GM21515 (cell line): ENCODE data around the gene DNAH14.
"Not testable (repeated sequence)": the region's sequence is repeated elsewhere in the genome, so short reads cannot be mapped to it uniquely, and the experiment has no call there.

Source experiments
- ATAC-seq: cut with Tn5 transposase; IDR thresholded peaks from one replicate; pipeline ENCODE4 v1.9.1; 2021; ENCODE audit not compliant: unreplicated experiment

DNAH14 gene

GRCh38 chr1:225335098-225335778 lies 405.8 kb downstream of the DNAH14 start:
- not testable (repeated sequence) for ATAC-seq

GRCh38 chr1:225338545-225338944 lies 409.1 kb downstream of the DNAH14 start:
- no peak for ATAC-seq

DNA sequence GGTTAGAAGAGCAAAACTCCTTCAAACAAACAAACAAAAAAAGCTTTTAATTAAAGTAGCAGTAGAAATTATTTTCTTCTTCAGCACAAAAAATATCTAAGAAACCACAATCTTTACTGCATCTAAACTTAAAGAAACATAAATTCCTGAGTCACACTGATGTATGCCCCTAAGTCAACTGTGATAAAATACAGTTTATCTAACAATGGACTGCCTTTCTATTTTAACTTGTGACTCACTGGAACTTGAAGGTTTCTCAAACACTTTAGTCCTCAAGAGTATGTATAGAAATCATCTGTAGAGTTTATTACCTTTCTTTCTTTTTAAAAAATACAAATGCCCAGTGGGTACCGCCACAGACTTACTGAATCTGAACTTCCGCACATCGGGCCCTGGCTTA lies 412.2 kb downstream of the DNAH14 start:
- no peak for ATAC-seq

GRCh38 chr1:225342695-225343094 lies 413.2 kb downstream of the DNAH14 start:
- ATAC-seq = no peak

- ATAC-seq = no peak
These were observed 414.1 kb downstream of the DNAH14 start for GRCh38 chr1:225343618-225344017.

DNA sequence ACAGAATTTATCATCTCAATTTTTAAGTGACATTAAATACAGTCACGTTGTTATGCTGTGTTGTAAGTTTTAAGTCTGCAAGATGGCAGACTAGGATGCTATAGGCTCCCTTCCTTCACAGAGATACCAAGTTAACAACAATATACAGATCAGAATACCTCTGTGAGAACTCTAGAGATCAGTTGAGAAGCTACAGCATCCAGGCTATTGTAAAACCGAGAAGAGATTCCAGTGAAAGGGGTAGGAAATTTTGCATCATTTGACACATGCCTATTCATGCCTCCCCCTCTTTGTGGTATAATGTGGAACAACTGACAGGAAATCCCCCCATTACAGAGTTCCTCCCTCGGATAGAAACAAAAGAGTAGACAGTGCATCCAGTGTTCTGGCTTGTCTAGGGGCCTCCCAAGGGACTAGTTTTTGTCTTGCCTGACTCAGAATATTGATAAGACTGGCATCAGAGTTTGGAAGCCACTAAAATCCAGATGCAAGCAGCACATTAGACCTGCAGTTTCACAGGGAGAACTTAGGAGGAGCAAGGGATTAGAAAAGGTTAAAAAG lies 417.7 kb downstream of the DNAH14 start:
- ATAC-seq = no peak

DNA sequence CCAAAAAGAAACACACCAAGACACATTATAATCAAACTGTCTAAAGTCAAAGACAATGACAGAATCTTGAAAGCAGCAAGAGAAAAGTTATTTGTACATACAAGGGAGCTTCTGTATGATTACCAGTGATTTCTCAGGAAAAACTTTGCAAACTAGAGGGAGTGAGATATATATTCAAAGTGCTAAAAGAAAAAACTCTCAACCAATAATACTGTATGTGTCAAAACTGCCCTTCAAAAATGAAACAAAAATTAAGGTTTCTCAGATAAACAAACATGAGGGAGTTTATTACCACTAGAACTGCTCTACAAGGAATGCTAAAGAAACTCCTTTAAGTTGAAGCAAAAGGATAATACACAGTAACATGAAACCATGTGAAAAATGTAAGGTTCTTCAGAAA lies 418.9 kb downstream of the DNAH14 start:
- no peak for ATAC-seq

- no peak for ATAC-seq
These were observed 420.4 kb downstream of the DNAH14 start for GRCh38 chr1:225349826-225350225.

DNA sequence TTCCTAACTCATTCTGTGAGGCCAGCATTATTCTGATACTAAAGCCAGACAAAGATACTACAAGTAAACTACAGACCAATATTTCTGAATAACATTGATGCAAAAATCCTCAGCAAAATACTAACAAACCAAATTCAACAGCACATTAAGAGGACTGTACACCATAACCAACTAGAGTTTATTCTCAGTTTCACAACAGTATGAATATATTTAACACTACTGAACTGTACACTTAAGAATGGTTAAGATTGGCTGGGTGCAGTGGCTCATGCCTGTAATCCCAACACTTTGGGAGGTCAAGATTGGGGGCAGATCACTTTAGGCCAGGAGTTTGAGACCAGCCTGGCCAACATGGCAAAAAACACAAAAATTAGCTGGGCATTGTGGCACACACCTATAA lies 421.4 kb downstream of the DNAH14 start:
- ATAC-seq = no peak

- no peak for ATAC-seq
These were observed 425.4 kb downstream of the DNAH14 start for GRCh38 chr1:225354906-225355305.

DNA sequence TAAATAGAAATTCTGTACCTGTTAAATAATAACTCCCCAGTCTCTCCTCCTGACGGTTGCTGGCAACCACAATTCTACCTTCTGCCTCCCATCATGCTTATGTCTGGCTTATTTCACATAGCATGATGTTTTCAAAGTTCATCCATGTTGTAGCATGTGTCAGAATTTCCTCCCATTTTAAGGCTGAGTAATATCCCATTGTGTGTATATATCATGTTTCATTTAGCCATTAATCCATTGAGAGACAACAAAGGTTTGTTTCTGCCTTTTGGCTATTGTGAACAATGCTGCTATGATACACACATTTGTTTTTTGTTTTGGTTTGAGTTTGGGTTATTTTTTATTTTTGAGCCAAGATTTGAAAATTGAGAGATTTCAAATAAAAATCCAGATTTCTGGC lies 426.4 kb downstream of the DNAH14 start:
- no peak for ATAC-seq

DNA sequence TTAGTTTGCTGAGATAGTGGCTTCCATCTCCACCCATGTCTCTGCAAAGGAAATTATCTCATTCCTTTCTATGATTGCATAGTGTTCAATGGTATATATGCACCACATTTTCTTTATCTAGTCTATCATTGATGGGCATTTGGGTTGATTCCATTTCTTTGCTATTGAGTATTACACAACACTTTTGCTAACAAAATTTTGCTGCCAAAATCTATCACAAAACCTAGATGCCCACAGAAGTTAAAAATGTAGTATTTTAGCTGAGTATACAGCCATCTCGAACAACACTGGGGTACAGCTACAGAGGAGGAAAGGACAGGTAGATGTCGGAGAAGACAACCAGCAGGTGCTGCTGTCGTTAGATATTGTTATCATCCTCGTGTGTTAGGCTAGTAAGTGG lies 430.6 kb downstream of the DNAH14 start:
- no peak for ATAC-seq

DNA sequence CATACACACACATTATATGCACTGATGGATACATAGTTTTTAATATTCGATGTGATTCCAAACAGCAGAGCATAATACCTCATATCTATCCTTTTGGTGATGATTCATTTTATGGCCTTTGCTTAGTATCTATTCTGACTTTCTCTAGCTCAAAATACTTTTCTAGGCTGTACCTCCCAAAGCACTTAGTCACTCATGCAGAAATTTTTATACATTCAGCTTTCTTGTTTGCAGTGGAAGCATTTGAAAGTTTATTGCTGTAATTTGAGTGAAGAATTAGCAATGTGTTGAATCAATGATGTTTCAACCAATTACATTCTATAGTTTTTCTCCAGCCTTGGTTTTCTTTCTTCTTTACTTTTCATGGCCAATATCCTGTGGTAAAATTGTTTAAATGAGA lies 431.7 kb downstream of the DNAH14 start:
- no peak for ATAC-seq

DNA sequence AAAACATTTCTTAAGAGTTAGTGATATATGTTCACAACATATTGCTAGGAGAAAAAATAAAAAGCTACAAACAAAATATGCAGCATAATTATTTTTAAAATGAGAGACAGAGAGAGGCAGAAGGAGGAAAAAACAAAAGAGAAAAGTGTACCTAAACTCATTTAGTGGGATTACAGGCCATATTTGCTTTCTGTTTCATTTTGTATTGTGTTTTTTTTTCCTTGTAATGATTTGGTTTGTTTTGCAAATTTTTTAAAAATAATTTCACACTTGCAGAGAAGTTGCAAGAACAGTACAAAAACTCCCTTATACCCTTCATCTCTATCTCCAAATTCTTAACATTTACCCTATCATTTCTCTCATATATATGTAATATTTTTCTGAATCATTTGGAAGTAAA lies 433.3 kb downstream of the DNAH14 start:
- no peak for ATAC-seq

- ATAC-seq = no peak
These were observed 435.0 kb downstream of the DNAH14 start for GRCh38 chr1:225364439-225364838.

DNA sequence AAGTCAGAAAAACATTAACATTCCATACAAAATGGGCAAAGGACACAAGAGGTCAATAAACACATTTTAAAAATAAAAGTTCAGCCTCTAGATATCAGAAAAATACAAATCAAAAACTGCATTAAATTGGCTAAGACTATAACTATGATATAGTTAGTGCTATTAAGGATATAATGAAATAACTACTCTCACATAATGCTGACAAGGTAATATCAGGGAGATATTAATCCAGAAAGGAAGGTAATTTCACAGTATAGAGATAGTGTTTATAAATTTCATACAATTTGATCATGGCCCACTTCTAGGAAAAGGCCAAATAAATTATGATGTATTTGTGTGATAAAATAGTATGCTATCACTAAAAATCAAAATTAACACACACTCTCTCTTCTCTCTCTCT lies 436.5 kb downstream of the DNAH14 start:
- no peak for ATAC-seq

DNA sequence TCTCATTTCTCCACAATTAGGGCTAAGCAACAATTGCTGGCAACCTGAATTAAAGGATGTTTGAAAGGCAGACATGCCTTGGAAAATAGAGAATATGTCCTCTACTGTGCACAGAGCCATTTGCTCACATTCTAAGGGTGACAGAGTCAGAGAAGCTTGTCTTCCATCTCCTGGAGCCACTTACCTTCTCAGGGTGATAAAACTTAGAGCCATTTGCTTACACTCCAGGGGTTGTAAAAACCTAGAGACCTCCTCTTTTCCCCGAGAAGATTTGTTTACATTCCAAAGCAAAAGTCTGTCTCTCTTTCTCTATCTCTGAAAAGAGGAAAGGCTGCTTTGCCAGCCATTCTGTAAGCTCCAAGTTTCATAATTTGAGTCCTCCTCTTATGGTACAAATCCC lies 437.1 kb downstream of the DNAH14 start:
- ATAC-seq = no peak

- ATAC-seq = no peak
These were observed 438.6 kb downstream of the DNAH14 start for GRCh38 chr1:225368036-225368552.

- ATAC-seq = no peak
These were observed 442.0 kb downstream of the DNAH14 start for GRCh38 chr1:225371366-225372010.

DNA sequence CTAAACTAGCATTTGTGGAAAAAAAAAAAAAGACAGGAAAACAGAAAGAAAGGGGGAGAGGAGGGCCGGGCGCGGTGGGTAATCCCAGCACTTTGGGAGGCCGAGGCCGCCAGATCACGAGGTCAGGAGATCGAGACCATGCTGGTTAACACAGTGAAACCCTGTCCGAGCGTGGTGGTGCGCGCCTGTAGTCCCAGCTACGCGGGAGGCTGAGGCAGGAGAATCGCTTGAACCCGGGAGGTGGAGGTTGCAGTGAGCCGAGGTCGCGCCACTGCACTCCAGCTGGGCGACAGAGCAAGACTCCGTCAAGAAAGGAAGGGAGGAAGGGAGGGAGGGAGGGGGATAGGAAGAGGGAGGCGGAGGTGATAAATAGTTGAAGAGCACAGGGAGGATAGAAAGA lies 443.7 kb downstream of the DNAH14 start:
- no peak for ATAC-seq

- ATAC-seq = no peak
These were observed 445.5 kb downstream of the DNAH14 start for GRCh38 chr1:225374996-225375395.

- ATAC-seq = no peak
These were observed 449.4 kb downstream of the DNAH14 start for GRCh38 chr1:225378880-225379279.
